Left ventricle myocardium inferior (tissue), 1 donor: Measurements from ENCODE around the gene CXXC5. TPM values are rescaled to one million over a fixed set of nuclear protein-coding genes. Genes with fewer than 3 reads are reported as not detected.
A peak's percentile ranks its signal among the peaks of the same experiment; 100 is the strongest.

ENCODE experiments used
- DNase-seq: peaks from one replicate; pipeline ENCODE4 v3.0.0-alpha.2; 2020
- H3K27ac ChIP-seq: fragments of 200-600 bp; replicated peaks from 2 replicates; pipeline ENCODE4 v1.8.0; 2021
- H3K27me3 ChIP-seq: fragments of 200-600 bp; 2 replicates; pipeline ENCODE4 v1.8.0; 2021; ENCODE audit warnings: low read depth
- H3K36me3 ChIP-seq: fragments of 200-600 bp; 2 replicates; pipeline ENCODE4 v1.8.0; 2021
- H3K4me1 ChIP-seq: fragments of 200-600 bp; 2 replicates; pipeline ENCODE4 v1.8.0; 2021
- H3K4me3 ChIP-seq: fragments of 200-600 bp; 2 replicates; pipeline ENCODE4 v1.8.0; 2021; ENCODE audit warnings: mild to moderate bottlenecking, moderate library complexity
- H3K9me3 ChIP-seq: fragments of 200-600 bp; replicated peaks from 2 replicates; pipeline ENCODE4 v1.8.0; 2021
- intact Hi-C: fragments of 100-400 bp; cut with micrococcal nuclease; formaldehyde crosslinking; loops from one replicate; pipeline ENCODE4 v1.11.0; 2022
- total RNA-seq: library from RNA; stranded (reverse); fragmentation: NEBNext Ultra II Directional; extraction: Animal tissue kit (Norgen Biotek cat#: 25700); gene quantifications from one replicate; pipeline ENCODE4 v1.2.1, GENCODE V29; 2021
- TF ChIP-seq, protein P1 (sequence below): fragments of 200-600 bp; IDR thresholded peaks from 2 replicates; pipeline ENCODE4 v1.8.0; 2021; ENCODE audit warnings: antibody characterized with exemption, mild to moderate bottlenecking, borderline replicate concordance
- donor health status: DM: no; HTN: yes; CAD: no; lungs with severe emphysema.

CXXC5 gene
- total RNA-seq, 1 donor from 2014 or later: 56.9 TPM

DNA sequence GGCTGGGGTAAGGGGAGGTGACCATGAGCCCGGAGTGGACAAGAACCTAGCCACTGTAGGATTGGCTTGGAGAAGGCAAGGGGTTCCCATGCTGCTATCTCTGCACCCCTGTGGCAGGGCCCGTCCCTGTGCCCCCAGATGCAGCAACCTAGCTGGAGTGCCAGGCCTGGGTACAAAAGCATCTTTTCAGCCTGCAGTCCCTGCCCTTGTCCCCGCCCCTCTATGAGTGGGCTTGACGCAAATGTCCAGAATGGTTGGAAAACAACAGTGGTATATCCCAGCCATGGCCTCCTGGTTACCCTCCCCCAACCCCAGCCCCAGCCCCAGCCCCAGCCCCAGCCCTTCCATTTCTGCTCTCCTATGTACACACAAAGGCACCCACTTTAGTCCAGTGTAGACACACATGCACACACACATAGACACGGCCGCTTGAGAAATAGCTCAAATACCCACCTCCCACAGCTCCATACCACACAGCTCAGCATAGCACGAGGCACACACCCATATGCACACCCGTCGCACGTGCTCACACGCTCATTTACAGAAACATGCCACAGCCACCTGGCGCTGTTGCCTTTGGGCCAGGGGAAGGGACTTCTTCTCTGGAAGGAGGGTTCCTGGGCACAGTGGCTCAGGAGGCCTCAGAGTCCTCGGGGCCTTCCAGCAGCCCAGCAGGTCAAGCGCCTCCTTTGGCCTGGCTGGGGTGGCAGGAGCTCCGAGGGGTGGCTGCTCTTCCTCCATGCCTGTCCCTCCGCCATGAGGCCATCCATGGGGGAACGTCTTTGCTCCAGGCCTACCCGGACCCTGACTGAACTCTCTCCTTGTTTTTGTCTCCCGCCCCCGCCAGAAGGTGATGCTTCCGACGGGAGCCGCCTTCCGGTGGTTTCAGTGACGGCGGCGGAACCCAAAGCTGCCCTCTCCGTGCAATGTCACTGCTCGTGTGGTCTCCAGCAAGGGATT is 34.1 kb downstream of the CXXC5 start:
- H3K27me3 ChIP-seq: no peaks in the 10 kb centered on the region
- H3K36me3 ChIP-seq: peaks cover 40% of the 10 kb centered on the region
- H3K9me3 ChIP-seq: no peaks in the 10 kb centered on the region
- TF ChIP-seq, protein P1, sequence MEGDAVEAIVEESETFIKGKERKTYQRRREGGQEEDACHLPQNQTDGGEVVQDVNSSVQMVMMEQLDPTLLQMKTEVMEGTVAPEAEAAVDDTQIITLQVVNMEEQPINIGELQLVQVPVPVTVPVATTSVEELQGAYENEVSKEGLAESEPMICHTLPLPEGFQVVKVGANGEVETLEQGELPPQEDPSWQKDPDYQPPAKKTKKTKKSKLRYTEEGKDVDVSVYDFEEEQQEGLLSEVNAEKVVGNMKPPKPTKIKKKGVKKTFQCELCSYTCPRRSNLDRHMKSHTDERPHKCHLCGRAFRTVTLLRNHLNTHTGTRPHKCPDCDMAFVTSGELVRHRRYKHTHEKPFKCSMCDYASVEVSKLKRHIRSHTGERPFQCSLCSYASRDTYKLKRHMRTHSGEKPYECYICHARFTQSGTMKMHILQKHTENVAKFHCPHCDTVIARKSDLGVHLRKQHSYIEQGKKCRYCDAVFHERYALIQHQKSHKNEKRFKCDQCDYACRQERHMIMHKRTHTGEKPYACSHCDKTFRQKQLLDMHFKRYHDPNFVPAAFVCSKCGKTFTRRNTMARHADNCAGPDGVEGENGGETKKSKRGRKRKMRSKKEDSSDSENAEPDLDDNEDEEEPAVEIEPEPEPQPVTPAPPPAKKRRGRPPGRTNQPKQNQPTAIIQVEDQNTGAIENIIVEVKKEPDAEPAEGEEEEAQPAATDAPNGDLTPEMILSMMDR: no peak
- H3K27ac ChIP-seq: peak overlapping the region; percentile 50
- no peak for DNase-seq
- H3K4me3 ChIP-seq: no peak overlapping the region
- intact Hi-C loops: no loop called here
- H3K4me1 ChIP-seq: peaks cover 71% of the 10 kb centered on the region

DNA sequence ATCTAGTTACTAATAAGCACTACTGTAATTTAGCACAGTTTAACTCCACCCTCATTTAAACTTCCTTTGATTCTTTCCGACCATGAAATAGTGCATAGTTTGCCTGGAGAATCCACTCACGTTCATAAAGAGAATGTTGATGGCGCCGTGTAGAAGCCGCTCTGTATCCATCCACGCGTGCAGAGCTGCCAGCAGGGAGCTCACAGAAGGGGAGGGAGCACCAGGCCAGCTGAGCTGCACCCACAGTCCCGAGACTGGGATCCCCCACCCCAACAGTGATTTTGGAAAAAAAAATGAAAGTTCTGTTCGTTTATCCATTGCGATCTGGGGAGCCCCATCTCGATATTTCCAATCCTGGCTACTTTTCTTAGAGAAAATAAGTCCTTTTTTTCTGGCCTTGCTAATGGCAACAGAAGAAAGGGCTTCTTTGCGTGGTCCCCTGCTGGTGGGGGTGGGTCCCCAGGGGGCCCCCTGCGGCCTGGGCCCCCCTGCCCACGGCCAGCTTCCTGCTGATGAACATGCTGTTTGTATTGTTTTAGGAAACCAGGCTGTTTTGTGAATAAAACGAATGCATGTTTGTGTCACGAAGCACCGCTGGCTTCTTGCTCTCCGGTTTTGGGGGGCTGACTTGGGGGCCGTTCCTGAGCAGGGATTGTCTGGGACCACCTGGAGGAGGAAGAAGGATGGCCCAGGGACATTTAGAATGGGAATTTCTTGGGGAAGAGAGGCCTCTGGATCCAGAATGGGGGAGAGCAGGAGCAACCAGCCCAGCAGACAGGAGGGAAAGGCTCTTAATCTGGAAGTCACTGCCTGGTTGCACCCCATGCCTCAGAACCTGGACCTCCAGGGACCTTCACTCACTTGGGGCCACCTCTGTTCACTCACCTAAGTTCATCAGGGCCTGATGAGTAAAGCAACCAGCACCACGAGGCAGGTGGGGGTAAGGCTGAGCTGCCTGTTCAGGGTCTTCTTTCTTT is 35.4 kb downstream of the CXXC5 start:
- Histone ChIP-seq H3K27ac (peak overlapping the region; percentile 85), H3K4me1 (peaks cover 71% of the 10 kb centered on the region), H3K4me3 (no peak overlapping the region), H3K27me3 (no peaks in the 10 kb centered on the region), H3K9me3 (no peaks in the 10 kb centered on the region), H3K36me3 (peaks cover 40% of the 10 kb centered on the region)
- TF ChIP-seq, protein P1: no peak
- intact Hi-C loops: no loop called here
- DNase-seq: no peak

DNA sequence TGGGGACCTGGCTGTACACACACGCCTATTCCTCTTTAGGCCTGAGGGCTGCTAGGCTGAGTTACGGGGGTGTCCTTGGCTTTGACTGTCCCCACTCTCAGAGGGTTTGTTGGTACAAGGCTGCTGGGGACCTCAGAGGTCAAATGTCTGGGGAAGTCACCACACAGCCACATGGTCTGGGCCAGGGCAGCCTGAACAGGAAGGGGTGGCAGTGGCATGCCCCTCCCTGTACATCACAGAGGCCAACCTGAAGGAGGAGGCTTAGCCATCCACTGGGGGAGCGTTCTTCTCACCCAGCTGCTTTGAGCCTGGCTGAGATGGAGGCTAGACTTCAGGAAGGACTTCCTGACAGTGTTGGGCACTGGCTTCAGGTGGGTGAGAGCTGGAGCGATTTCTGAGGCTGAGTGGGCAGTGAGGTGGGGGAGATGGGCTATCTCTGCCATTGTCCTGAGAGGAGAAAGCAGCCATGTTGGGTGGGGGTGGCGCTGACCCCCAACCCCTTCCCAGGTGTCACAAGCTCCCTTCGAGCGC is 36.3 kb downstream of the CXXC5 start:
- Histone ChIP-seq H3K4me3 (no peak overlapping the region), H3K4me1 (peaks cover 71% of the 10 kb centered on the region), H3K36me3 (peaks cover 40% of the 10 kb centered on the region), H3K9me3 (no peaks in the 10 kb centered on the region), H3K27me3 (no peaks in the 10 kb centered on the region), H3K27ac (peak overlapping the region; percentile 85)
- TF ChIP-seq, protein P1: no peak
- DNase-seq: no peak
- intact Hi-C loops: no loop called here

DNA sequence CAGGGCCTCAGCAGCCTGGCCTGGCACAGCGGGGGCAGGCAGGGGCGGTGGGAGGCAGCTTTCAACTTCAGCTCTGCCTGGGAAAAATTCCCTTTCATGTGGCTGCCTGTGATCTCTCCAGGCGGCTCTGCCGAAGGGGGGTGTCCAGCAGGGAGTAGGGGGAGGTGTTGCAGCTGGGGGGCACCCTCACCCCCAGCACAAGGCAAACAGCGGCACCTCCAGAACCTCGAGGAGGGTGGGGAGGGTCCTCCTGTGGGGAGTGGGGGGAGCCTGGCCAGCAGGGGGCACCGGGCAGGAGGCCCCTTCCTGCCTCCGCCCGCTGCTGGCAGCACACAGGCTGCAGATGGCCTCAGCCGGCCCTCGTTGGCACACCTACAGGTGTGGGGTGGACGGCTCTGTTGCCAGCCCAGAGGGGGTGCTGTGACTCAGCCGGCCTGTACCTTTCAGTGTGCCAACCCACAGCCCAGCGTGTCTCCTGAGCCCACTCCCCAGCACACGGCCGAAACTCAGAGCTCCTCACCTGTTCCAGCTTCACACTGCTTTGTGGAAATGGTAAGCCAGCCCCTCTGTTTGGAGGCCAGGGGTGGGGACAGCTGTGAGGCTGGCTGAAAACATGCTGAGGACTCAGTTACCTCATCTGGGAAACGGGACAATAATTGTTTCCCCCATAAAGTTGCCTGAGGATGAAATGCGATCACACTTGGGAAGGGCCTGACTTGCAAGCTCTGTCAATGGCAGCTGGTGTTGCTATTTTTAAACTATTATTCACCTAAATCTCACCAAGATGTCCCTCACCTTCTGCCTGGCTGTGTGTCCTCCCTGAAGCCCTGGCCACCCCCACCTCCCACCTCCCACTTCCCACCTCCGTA is 37.0 kb downstream of the CXXC5 start:
- peaks cover 40% of the 10 kb centered on the region for H3K36me3 ChIP-seq
- H3K27ac ChIP-seq: peak overlapping the region; percentile 85
- H3K27me3 ChIP-seq: no peaks in the 10 kb centered on the region
- intact Hi-C loops: no loop called here
- TF ChIP-seq, protein P1: peak; percentile 29
- peak; percentile 46 for DNase-seq
- no peaks in the 10 kb centered on the region for H3K9me3 ChIP-seq
- H3K4me1 ChIP-seq: peaks cover 72% of the 10 kb centered on the region
- H3K4me3 ChIP-seq: no peak overlapping the region
